Stomach (tissue), 9 donors: ENCODE results near the gene PACS2. TPM values are rescaled to one million over a fixed set of nuclear protein-coding genes. Genes with fewer than 3 reads are reported as not detected.

Experiments
- DNase-seq, 2 donors: peaks; one replicate each; pipeline versions ENCODE4 v3.0.0 to v3.0.0-alpha.2; 2013 to 2019
- H3K27ac ChIP-seq, 5 donors: fragments of 200-600 bp in 4 of 5; sonication (generic) in 4 of 5; one replicate each; pipeline ENCODE4 v1.5.1; 2013 to 2019; ENCODE audit warnings: mild to moderate bottlenecking in 1 of 5, moderate library complexity in 1 of 5
- H3K27me3 ChIP-seq, 3 donors: fragments of 200-600 bp; sonication (generic); one replicate each; pipeline ENCODE4 v1.5.1; 2017 to 2019; ENCODE audit warnings: mixed run types in 1 of 3
- H3K36me3 ChIP-seq, 4 donors: fragments of 200-600 bp; sonication (generic); 1 replicate in 3 of 4; 2 replicates in 1 of 4; pipeline ENCODE4 v1.5.1; 2016 to 2019
- H3K4me1 ChIP-seq, 4 donors: fragments of 200-600 bp; sonication (generic); one replicate each; pipeline ENCODE4 v1.5.1; 2016 to 2019
- H3K4me3 ChIP-seq, 4 donors: fragments of 200-600 bp; sonication (generic) in 3 of 4; one replicate each; pipeline ENCODE4 v1.5.1; 2016 to 2019; ENCODE audit warnings: mild to moderate bottlenecking in 1 of 4
- H3K9me3 ChIP-seq, 4 donors: fragments of 200-600 bp; sonication (generic); one replicate each; pipeline ENCODE4 v1.5.1; 2016 to 2019
- CTCF ChIP-seq, 7 experiments: fragments of 450-650 bp in 4 of 7; fragments of 200-600 bp in 3 of 7; sonication (generic) in 3 of 7; IDR thresholded peaks; one replicate each; pipeline ENCODE4 v1.5.1; 2016 to 2019; ENCODE audit warnings: antibody characterized with exemption in 7 of 7, control low read depth in 2 of 7, mild to moderate bottlenecking in 1 of 7
- EP300 ChIP-seq: sonication (generic); formaldehyde crosslinking; IDR thresholded peaks from one replicate; pipeline ENCODE4 v1.6.1; 2017; ENCODE audit warnings: antibody characterized with exemption
- POLR2A ChIP-seq, 4 donors: fragments of 450-650 bp; IDR thresholded peaks; one replicate each; pipeline ENCODE4 v1.6.1; 2016; ENCODE audit warnings: antibody characterized with exemption in 4 of 4, control low read depth in 2 of 4, mild to moderate bottlenecking in 1 of 4, moderate library complexity in 1 of 4
- POLR2AphosphoS5 ChIP-seq, 3 donors: sonication (generic); formaldehyde crosslinking; IDR thresholded peaks; one replicate each; pipeline ENCODE4 v1.6.1; 2016; ENCODE audit warnings: antibody characterized with exemption in 3 of 3
- WGBS, 5 donors: extraction: QIAGEN DNeasy Blood & Tissue Kit in 3 of 5; methylation state at CpG; one replicate each; pipeline versions ENCODE4 v1.1.5 to v1.1.7; 2013 to 2018; 5-methylcytosine and 5-hydroxymethylcytosine counted together
- intact Hi-C: fragments of 100-400 bp; cut with DNase I; formaldehyde crosslinking; loops from one replicate; pipeline ENCODE4 v1.15.1; 2023; ENCODE audit warnings: low total_unique reads
- polyA plus RNA-seq, 3 donors: library from polyadenylated mRNA; stranded (reverse); fragments of 200-250 nt; gene quantifications; one replicate each; pipeline ENCODE4 v1.2.3, GENCODE V29; 2013
- total RNA-seq, 5 donors: library from RNA; depleted of rRNA; stranded (reverse); fragments of >200 nt; gene quantifications; one replicate each; pipeline versions ENCODE4 v1.1.0 to v1.2.3, GENCODE V29; 2014 to 2016
- donor health status: healthy with polysubstance abuse.
- donor health status: Bipolar disorder and iron deficiency.
- donor health status: healthy.

Gene PACS2
- total and polyA plus RNA-seq, 8 donors, result 23.4 to 209 (median 48.8) TPM

- Histone ChIP-seq H3K27ac (no peak overlapping the region), H3K4me1 (peaks cover 0 to 15% (median 3%) of the 10 kb centered on the region in 4 donors), H3K36me3 (peaks cover 0 to 46% (median 20%) of the 10 kb centered on the region in 4 donors), H3K4me3 (no peak overlapping the region), H3K27me3 (no peaks in the 10 kb centered on the region), H3K9me3 (peaks cover 0 to 3% (median 0%) of the 10 kb centered on the region in 4 donors)
- no peak for TF ChIP-seq POLR2A (IDR thresholded peaks at IDR 0.05)
- no peak for TF ChIP-seq EP300
- no peak for TF ChIP-seq POLR2AphosphoS5 (IDR thresholded peaks at IDR 0.05)
- TF ChIP-seq CTCF (IDR thresholded peaks at IDR 0.05), result no peak
- intact Hi-C loops, result no loop called here
- 86 to 94% (median 93%) methylated on average over 9 of the region's 9 CpGs for WGBS, 5 donors
- DNase-seq, result no peak
Observed at GRCh38 chr14:105427936-105428485, 113.5 kb downstream of the PACS2 start.

- Histone ChIP-seq H3K27ac (peak overlapping the region in 1 of 5 donors; percentile 4), H3K4me3 (no peak overlapping the region), H3K4me1 (peaks cover 0 to 15% (median 3%) of the 10 kb centered on the region in 4 donors), H3K36me3 (peaks cover 0 to 43% (median 14%) of the 10 kb centered on the region in 4 donors), H3K9me3 (peaks cover 0 to 3% (median 0%) of the 10 kb centered on the region in 4 donors), H3K27me3 (no peaks in the 10 kb centered on the region)
- no peak for DNase-seq
- no peak for TF ChIP-seq POLR2AphosphoS5 (IDR thresholded peaks at IDR 0.05)
- no peak for TF ChIP-seq POLR2A (IDR thresholded peaks at IDR 0.05)
- TF ChIP-seq CTCF (IDR thresholded peaks at IDR 0.05), result no peak
- no peak for TF ChIP-seq EP300
- 77 to 97% (median 94%) methylated on average over 6 of the region's 6 CpGs for WGBS, 5 donors
- intact Hi-C loops, result no loop called here
Observed at GRCh38 chr14:105430042-105430441, 115.5 kb downstream of the PACS2 start.

- Histone ChIP-seq H3K27ac (peak overlapping the region in 1 of 5 donors; percentile 4), H3K27me3 (no peaks in the 10 kb centered on the region), H3K36me3 (peaks cover 0 to 38% (median 11%) of the 10 kb centered on the region in 4 donors), H3K4me1 (peaks cover 0 to 15% (median 3%) of the 10 kb centered on the region in 4 donors), H3K9me3 (peaks cover 0 to 3% (median 0%) of the 10 kb centered on the region in 4 donors), H3K4me3 (no peak overlapping the region)
- DNase-seq, result no peak
- intact Hi-C loops, result no loop called here
- WGBS, 5 donors, result 66 to 74% (median 69%) methylated on average over 9 of the region's 9 CpGs
- TF ChIP-seq EP300 (no peak), CTCF (IDR thresholded peaks at IDR 0.05) (no peak), POLR2A (IDR thresholded peaks at IDR 0.05) (no peak), POLR2AphosphoS5 (IDR thresholded peaks at IDR 0.05) (no peak)
Observed at GRCh38 chr14:105430565-105430964, 116.0 kb downstream of the PACS2 start.

- Histone ChIP-seq H3K27ac (peak overlapping the region in 1 of 5 donors; percentile 4), H3K36me3 (peaks cover 0 to 31% (median 7%) of the 10 kb centered on the region in 4 donors), H3K4me1 (peaks cover 0 to 15% (median 3%) of the 10 kb centered on the region in 4 donors), H3K9me3 (peaks cover 0 to 3% (median 0%) of the 10 kb centered on the region in 4 donors), H3K4me3 (no peak overlapping the region), H3K27me3 (no peaks in the 10 kb centered on the region)
- intact Hi-C loops, result no loop called here
- WGBS, 5 donors, result 85 to 100% (median 91%) methylated on average over 1 of the region's 1 CpG
- no peak for DNase-seq
- TF ChIP-seq EP300, result no peak
- TF ChIP-seq CTCF (IDR thresholded peaks at IDR 0.05), result no peak
- TF ChIP-seq POLR2A (IDR thresholded peaks at IDR 0.05), result no peak
- TF ChIP-seq POLR2AphosphoS5 (IDR thresholded peaks at IDR 0.05), result no peak
Observed at GRCh38 chr14:105431256-105431655, 116.7 kb downstream of the PACS2 start.
